H1 (cell line): ENCODE results near the gene NR2F6. TPM values are rescaled to one million over a fixed set of nuclear protein-coding genes. Genes with fewer than 3 reads are reported as not detected.

ENCODE experiments used
- CTCF ChIA-PET: fragments of 300-600 bp; sonication (Branson Sonifier 250); formaldehyde crosslinking; loops from one replicate; lab custom pipeline; 2021; ENCODE audit not compliant: partially characterized antibody; lab: Charles Lee
- POLR2A ChIA-PET: fragments of 300-600 bp; sonication (Branson Sonifier 250); formaldehyde crosslinking; loops from one replicate; lab custom pipeline; 2021; ENCODE audit warnings: inconsistent platforms; ENCODE audit not compliant: partially characterized antibody; lab: Charles Lee
- DNase-seq, 2 experiments: peaks; one replicate each; pipeline versions ENCODE4 v3.0.0 to v3.0.0-alpha.2; 2010 to 2022; ENCODE audit warnings: low spot score in 2 of 2, low read depth in 1 of 2, mixed read lengths in 1 of 2
- FAIRE-seq: peaks from 2 replicates; lab custom pipeline; 2011; peaks lifted over from hg19 to GRCh38; lab: Jason Lieb, UNC
- H2AFZ ChIP-seq: 2 replicates; pipeline ENCODE4 v1.8.1; 2012; ENCODE audit warnings: low read length, inconsistent platforms
- H2AK5ac ChIP-seq: 2 replicates; pipeline ENCODE4 v1.6.1; 2013; ENCODE audit warnings: low read depth, low read length
- H2BK120ac ChIP-seq: replicated peaks from 2 replicates; pipeline ENCODE3; 2013; ENCODE audit warnings: low read depth, low read length, inconsistent platforms
- H2BK12ac ChIP-seq: 2 replicates; pipeline ENCODE4 v1.6.1; 2013; ENCODE audit warnings: low read depth, low read length
- H2BK15ac ChIP-seq: 2 replicates; pipeline ENCODE4 v1.6.1; 2013; ENCODE audit warnings: low read length
- H2BK20ac ChIP-seq: 2 replicates; pipeline ENCODE4 v1.6.1; 2013; ENCODE audit warnings: low read length
- H2BK5ac ChIP-seq: 2 replicates; pipeline ENCODE4 v1.6.1; 2013; ENCODE audit warnings: low read depth, low read length
- H3K14ac ChIP-seq: 2 replicates; pipeline ENCODE4 v1.6.1; 2013; ENCODE audit warnings: inconsistent platforms; ENCODE audit not compliant: insufficient read length
- H3K18ac ChIP-seq: 2 replicates; pipeline ENCODE4 v1.6.1; 2013; ENCODE audit warnings: low read length; ENCODE audit errors: extremely low read depth
- H3K23ac ChIP-seq: 2 replicates; pipeline ENCODE4 v1.6.1; 2013; ENCODE audit warnings: inconsistent platforms; ENCODE audit not compliant: insufficient read length
- H3K23me2 ChIP-seq: 2 replicates; pipeline ENCODE4 v1.6.1; 2013; ENCODE audit warnings: low read depth, low read length
- H3K27ac ChIP-seq: 2 replicates; pipeline ENCODE4 v1.6.1; 2011; ENCODE audit warnings: low read depth, low read length, inconsistent platforms
- H3K27me3 ChIP-seq, 4 experiments: replicated peaks in 1 of 4; 1 replicate in 1 of 4; 2 replicates in 3 of 4; pipeline versions ENCODE4 v1.6.1 to v1.8.1; 2011 to 2013; ENCODE audit warnings: low read length in 3 of 4, mild to moderate bottlenecking in 3 of 4, inconsistent platforms in 2 of 4, mixed read lengths in 2 of 4, moderate library complexity in 1 of 4; ENCODE audit not compliant: control insufficient read depth in 3 of 4, insufficient read depth in 3 of 4; ENCODE audit errors: extremely low read depth in 1 of 4
- H3K36me3 ChIP-seq, 4 experiments: 2 replicates each; pipeline versions ENCODE4 v1.6.1 to v1.8.1; 2011 to 2013; ENCODE audit warnings: mild to moderate bottlenecking in 4 of 4, low read length in 3 of 4, moderate library complexity in 2 of 4, control low read depth in 1 of 4, inconsistent platforms in 1 of 4; ENCODE audit not compliant: insufficient read depth in 4 of 4, control insufficient read depth in 2 of 4
- H3K4ac ChIP-seq: replicated peaks from 2 replicates; pipeline ENCODE3; 2013; ENCODE audit warnings: low read length, low read depth, mixed read lengths, inconsistent platforms; ENCODE audit not compliant: insufficient read length
- H3K4me1 ChIP-seq, 4 experiments: replicated peaks in 1 of 4; 1 replicate in 1 of 4; 2 replicates in 3 of 4; pipeline versions ENCODE4 v1.6.1 to v1.8.1; 2011 to 2013; ENCODE audit warnings: low read length in 3 of 4, inconsistent platforms in 2 of 4, mixed read lengths in 1 of 4; ENCODE audit not compliant: insufficient read depth in 4 of 4, control insufficient read depth in 3 of 4
- H3K4me2 ChIP-seq, 2 experiments: 2 replicates each; pipeline versions ENCODE4 v1.6.1 to v1.8.1; 2011 to 2013; ENCODE audit warnings: low read depth in 2 of 2, low read length in 2 of 2, control low read depth in 1 of 2, inconsistent platforms in 1 of 2, mild to moderate bottlenecking in 1 of 2; ENCODE audit not compliant: insufficient read depth in 1 of 2
- H3K4me3 ChIP-seq, 4 experiments: fragments of 200-600, 300-600 bp in 1 of 4; sonication (generic), shearing (Covaris generic), sonication (Bioruptor Twin) in 1 of 4; 2 replicates each; pipeline versions ENCODE4 v1.5.1 to v1.8.1; 2011 to 2016; ENCODE audit warnings: low read length in 4 of 4, low read depth in 3 of 4, control low read depth in 2 of 4, inconsistent platforms in 2 of 4, mild to moderate bottlenecking in 2 of 4, mixed read lengths in 1 of 4, moderate library complexity in 1 of 4; ENCODE audit not compliant: insufficient read depth in 2 of 4; ENCODE audit errors: extremely low read depth in 1 of 4
- H3K56ac ChIP-seq: replicated peaks from 2 replicates; pipeline ENCODE3; 2013; ENCODE audit warnings: low read depth, mild to moderate bottlenecking, mixed read lengths, low read length, inconsistent platforms; ENCODE audit not compliant: insufficient read length
- H3K79me1 ChIP-seq: 2 replicates; pipeline ENCODE4 v1.6.1; 2013; ENCODE audit warnings: low read depth, low read length, control low read depth
- H3K79me2 ChIP-seq, 2 experiments: 2 replicates each; pipeline versions ENCODE4 v1.6.1 to v1.8.1; 2012 to 2013; ENCODE audit warnings: low read length in 2 of 2, mild to moderate bottlenecking in 2 of 2, inconsistent platforms in 1 of 2; ENCODE audit not compliant: insufficient read depth in 2 of 2, control insufficient read depth in 1 of 2
- H3K9ac ChIP-seq, 4 experiments: replicated peaks in 1 of 4; 1 replicate in 1 of 4; 2 replicates in 3 of 4; pipeline versions ENCODE4 v1.6.1 to v1.8.1; 2011 to 2013; ENCODE audit warnings: low read depth in 3 of 4, low read length in 3 of 4, control low read depth in 2 of 4, mild to moderate bottlenecking in 2 of 4, moderate library complexity in 2 of 4, inconsistent platforms in 1 of 4; ENCODE audit errors: extremely low read depth in 1 of 4
- H3K9me3 ChIP-seq, 2 experiments: 2 replicates each; pipeline versions ENCODE4 v1.6.1 to v1.8.1; 2012 to 2013; ENCODE audit warnings: mild to moderate bottlenecking in 2 of 2, moderate library complexity in 2 of 2, control low read depth in 1 of 2, inconsistent platforms in 1 of 2, low read depth in 1 of 2, low read length in 1 of 2, mixed read lengths in 1 of 2; ENCODE audit not compliant: insufficient read depth in 2 of 2
- H4K20me1 ChIP-seq, 2 experiments: replicated peaks in 1 of 2; 2 replicates each; pipeline versions ENCODE3 to v1.8.1; 2011 to 2013; ENCODE audit warnings: inconsistent platforms in 2 of 2, low read length in 2 of 2, mild to moderate bottlenecking in 1 of 2; ENCODE audit not compliant: insufficient read depth in 2 of 2, control insufficient read depth in 1 of 2
- H4K5ac ChIP-seq: 2 replicates; pipeline ENCODE4 v1.6.1; 2013; ENCODE audit warnings: low read length, low read depth, mixed read lengths, inconsistent platforms; ENCODE audit not compliant: insufficient read length
- H4K8ac ChIP-seq: 2 replicates; pipeline ENCODE4 v1.8.0; 2013; ENCODE audit warnings: mild to moderate bottlenecking, moderate library complexity, low read length, inconsistent platforms; ENCODE audit not compliant: insufficient read depth; ENCODE audit errors: extremely low read depth
- H4K91ac ChIP-seq: replicated peaks from 2 replicates; pipeline ENCODE3; 2013; ENCODE audit warnings: low read length, mixed read lengths, inconsistent platforms; ENCODE audit not compliant: insufficient read length
- SRF ChIP-seq: IDR thresholded peaks from 2 replicates; pipeline ENCODE4 v1.6.1; 2011; ENCODE audit warnings: mild to moderate bottlenecking, low read depth, low read length, moderate library complexity
- WGBS, 2 experiments: shearing (Covaris generic) in 1 of 2; methylation state at CpG; one replicate each; pipeline versions ENCODE4 v1.1.6 to v1.1.7; 2013 to 2015; ENCODE audit warnings: low lambda C conversion rate in 2 of 2, mixed read lengths in 2 of 2, inconsistent platforms in 1 of 2, low coverage in 1 of 2, missing lambda C conversion rate in 1 of 2; ENCODE audit not compliant: insufficient replicate concordance in 2 of 2, insufficient coverage in 1 of 2, insufficient read length in 1 of 2; ENCODE audit errors: extremely low coverage in 1 of 2, missing lambda C conversion rate in 1 of 2; 5-methylcytosine and 5-hydroxymethylcytosine counted together
- polyA plus RNA-seq, 7 experiments: library from polyadenylated mRNA; depleted of rRNA in 3 of 7; stranded (reverse) in 5 of 7; unstranded in 2 of 7; fragments of >200 nt in 5 of 7; fragments of 200-250 nt in 2 of 7; gene quantifications; 1 replicate in 5 of 7; 2 replicates in 1 of 7; 4 replicates in 1 of 7; pipeline versions ENCODE4 v1.2.1 to v1.2.3, GENCODE V29; 2011 to 2013; ENCODE audit warnings: missing spikeins in 2 of 7, mixed read lengths in 2 of 7
- total RNA-seq: library from RNA; stranded (reverse); fragmentation: NEBNext Ultra II Directional; extraction: Animal tissue kit (Norgen Biotek cat#: 25700); gene quantifications from 2 replicates; pipeline ENCODE4 v1.2.1, GENCODE V29; 2021
- TF ChIP-seq, protein P1 (sequence below): IDR thresholded peaks from 2 replicates; pipeline ENCODE4 v1.6.1; 2011; ENCODE audit warnings: low read depth, mild to moderate bottlenecking, low read length; ENCODE audit not compliant: insufficient read depth
- TF ChIP-seq, protein P2 (sequence below): IDR thresholded peaks from 2 replicates; pipeline ENCODE4 v1.6.1; 2012; ENCODE audit warnings: low read length, inconsistent platforms

Gene NR2F6
- total and polyA plus RNA-seq, 2 of the 8 experiments (the other 6 are each of a cell fraction or from before 2014, with no cell fraction given): 99.7 to 114 TPM

DNA sequence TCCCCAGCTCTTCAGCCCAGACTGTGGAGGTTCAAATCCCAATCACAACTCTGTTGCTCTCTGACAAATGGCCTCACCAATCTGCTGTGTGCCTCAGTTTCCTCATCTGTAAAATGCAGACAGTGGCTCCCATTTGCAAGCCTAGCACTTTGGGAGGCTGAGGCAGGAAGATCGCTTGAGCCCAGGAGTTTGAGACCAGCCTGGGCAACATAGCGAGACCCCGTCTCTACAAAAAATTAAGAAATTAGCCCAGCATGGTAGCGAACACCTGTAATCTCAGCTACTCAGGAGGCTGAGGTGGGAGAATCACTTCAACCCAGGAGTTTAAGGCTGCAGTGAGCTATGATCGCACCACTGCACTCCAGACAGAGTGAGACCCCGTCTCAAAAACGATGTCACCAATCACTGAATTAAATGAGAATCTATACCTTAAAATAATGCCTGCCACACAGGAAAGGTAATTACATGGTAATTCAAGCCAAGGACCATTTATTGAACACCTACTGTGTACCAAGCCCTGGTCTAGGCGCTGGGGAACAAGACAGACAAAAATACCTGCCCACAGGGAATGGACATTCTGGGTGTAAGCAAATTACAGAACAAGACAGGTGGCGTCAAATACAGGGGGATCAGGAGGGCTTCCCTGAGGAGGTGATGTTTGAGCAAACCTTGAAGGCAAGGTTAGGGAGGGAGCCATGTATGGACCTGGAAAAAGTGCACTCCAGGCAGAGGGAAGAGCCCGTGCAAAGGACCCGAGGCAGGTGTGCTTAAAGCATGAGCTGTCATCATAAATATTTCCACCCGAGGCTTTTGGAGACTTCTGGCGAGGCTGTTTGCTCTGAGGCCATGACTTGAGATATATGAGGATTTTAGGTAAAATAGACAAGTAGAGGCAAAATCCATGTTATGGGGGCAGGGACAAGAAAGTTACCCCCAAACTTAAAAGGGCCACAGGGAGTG lies 7.7 kb downstream of the NR2F6 start:
- Histone ChIP-seq H3K23me2 (peaks cover 4% of the 10 kb centered on the region; the same call in 1 of the 2 replicates), H2BK15ac (no peak overlapping the region), H3K79me1 (peaks cover 19% of the 10 kb centered on the region), H2BK20ac (no peak overlapping the region), H2BK5ac (no peak overlapping the region; the same call in 1 of the 2 replicates), H4K91ac (no peak overlapping the region), H2AK5ac (no peak overlapping the region), H3K56ac (no peak overlapping the region), H3K9me3 (no peaks in the 10 kb centered on the region), H3K79me2 (peaks cover 18 to 53% of the 10 kb centered on the region in 2 experiments; a peak in 3 of 4 replicates), H3K27me3 (no peaks in the 10 kb centered on the region), H3K18ac (no peak overlapping the region), H2AFZ (no peak overlapping the region), H4K5ac (no peak overlapping the region), H3K27ac (no peak overlapping the region), H3K4ac (no peak overlapping the region), H3K4me3 (no peak overlapping the region), H3K36me3 (peaks cover 0 to 21% (median 4%) of the 10 kb centered on the region in 4 experiments; a peak in 5 of 8 replicates), H3K23ac (no peak overlapping the region), H4K8ac (no peak overlapping the region), H3K9ac (no peak overlapping the region), H3K14ac (no peak overlapping the region), H2BK12ac (no peak overlapping the region; the same call in 1 of the 2 replicates), H4K20me1 (peaks cover 20 to 21% of the 10 kb centered on the region in 2 experiments), H2BK120ac (no peak overlapping the region), H3K4me2 (no peak overlapping the region), H3K4me1 (peaks cover 6 to 15% (median 11%) of the 10 kb centered on the region in 4 experiments)
- 93% methylated on average over 13 of the region's 13 CpGs; no CpG with 5 or more reads in 1 of the 2 experiments for WGBS, 2 experiments
- ChIA-PET CTCF (interaction anchor here (0.6 to 1.6 kb wide), 6 partner anchors 10 to 169 kb away, joined by 3 to 6 read pairs (median 3); no protein-coding TSS in a partner anchor), POLR2A (interaction anchor here (1.0 to 7.4 kb wide), 10 partner anchors 9 to 68 kb away, joined by 3 to 48 read pairs (median 5); partner anchors contain the start of genes ANKLE1, OCEL1, USE1 and USHBP1)
- TF ChIP-seq, protein P1, sequence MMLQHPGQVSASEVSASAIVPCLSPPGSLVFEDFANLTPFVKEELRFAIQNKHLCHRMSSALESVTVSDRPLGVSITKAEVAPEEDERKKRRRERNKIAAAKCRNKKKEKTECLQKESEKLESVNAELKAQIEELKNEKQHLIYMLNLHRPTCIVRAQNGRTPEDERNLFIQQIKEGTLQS: no peak
- TF ChIP-seq SRF: no peak
- TF ChIP-seq, protein P2, sequence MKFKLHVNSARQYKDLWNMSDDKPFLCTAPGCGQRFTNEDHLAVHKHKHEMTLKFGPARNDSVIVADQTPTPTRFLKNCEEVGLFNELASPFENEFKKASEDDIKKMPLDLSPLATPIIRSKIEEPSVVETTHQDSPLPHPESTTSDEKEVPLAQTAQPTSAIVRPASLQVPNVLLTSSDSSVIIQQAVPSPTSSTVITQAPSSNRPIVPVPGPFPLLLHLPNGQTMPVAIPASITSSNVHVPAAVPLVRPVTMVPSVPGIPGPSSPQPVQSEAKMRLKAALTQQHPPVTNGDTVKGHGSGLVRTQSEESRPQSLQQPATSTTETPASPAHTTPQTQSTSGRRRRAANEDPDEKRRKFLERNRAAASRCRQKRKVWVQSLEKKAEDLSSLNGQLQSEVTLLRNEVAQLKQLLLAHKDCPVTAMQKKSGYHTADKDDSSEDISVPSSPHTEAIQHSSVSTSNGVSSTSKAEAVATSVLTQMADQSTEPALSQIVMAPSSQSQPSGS: no peak
- FAIRE-seq (no peak), DNase-seq (no peak)
